GM18505 (cell line): Measurements from ENCODE around the gene SELPLG.
A peak's percentile ranks its signal among the peaks of the same experiment; 100 is the strongest.
"Not testable (repeated sequence)": the region's sequence is repeated elsewhere in the genome, so short reads cannot be mapped to it uniquely, and the experiment has no call there.

Experiments used
- ATAC-seq: cut with Tn5 transposase; IDR thresholded peaks from one replicate; pipeline ENCODE4 v1.9.1; 2021; ENCODE audit not compliant: unreplicated experiment
- POLR2A ChIP-seq: IDR thresholded peaks from 4 replicates; pipeline ENCODE4 v1.6.1; 2011; ENCODE audit warnings: borderline replicate concordance; ENCODE audit not compliant: insufficient read depth, insufficient read length; ENCODE audit errors: extremely low read depth

Gene SELPLG

GRCh38 chr12:108640802-108641445 is 7.2 kb upstream of the SELPLG start:
- ATAC-seq, result no peak
- TF ChIP-seq POLR2A, result no peak

DNA sequence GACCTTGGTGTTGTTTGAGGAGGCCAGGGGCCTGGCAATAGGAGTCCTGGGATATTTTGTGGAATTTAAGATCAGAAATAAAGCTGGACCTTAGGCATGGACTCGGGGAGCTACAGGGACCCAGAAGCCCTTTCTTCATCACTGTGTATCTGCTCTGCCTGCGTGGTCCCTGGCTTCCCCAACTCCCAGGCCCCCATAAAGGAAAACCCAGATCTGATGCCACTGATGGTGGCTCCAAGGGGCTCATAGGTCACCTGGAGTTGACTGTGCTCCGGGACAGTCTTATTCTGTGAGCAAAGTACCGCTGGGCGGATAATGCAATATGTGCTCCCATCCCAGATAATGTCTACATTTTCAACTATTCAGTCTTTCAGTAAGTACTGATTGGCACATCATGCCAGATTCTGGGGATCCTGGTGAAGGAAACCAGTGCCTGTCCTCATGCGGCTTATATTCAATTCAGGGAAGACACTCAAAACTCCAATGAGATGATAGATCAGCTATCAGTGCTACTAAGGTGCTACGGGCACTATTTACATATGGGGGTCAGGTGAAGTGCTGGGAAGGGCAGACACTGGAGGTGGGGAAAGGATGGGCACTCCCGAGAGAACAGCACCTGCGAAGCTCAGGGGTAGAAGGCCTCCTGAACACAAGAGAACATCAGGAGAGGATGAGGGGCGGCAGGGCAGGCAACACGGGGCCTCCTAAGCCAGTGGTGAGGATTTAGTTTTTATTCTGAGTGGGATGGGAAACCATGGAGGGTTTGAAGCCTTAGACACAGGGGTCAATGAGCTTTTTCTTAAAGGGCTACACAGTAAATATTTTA is 5.5 kb upstream of the SELPLG start:
- no peak for ATAC-seq
- TF ChIP-seq POLR2A, result peak; percentile 32

GRCh38 chr12:108638141-108638827 is 4.6 kb upstream of the SELPLG start:
- no peak for TF ChIP-seq POLR2A
- ATAC-seq, result no peak

GRCh38 chr12:108637222-108637971 is 3.7 kb upstream of the SELPLG start:
- TF ChIP-seq POLR2A, result peak; percentile 26
- no peak for ATAC-seq

DNA sequence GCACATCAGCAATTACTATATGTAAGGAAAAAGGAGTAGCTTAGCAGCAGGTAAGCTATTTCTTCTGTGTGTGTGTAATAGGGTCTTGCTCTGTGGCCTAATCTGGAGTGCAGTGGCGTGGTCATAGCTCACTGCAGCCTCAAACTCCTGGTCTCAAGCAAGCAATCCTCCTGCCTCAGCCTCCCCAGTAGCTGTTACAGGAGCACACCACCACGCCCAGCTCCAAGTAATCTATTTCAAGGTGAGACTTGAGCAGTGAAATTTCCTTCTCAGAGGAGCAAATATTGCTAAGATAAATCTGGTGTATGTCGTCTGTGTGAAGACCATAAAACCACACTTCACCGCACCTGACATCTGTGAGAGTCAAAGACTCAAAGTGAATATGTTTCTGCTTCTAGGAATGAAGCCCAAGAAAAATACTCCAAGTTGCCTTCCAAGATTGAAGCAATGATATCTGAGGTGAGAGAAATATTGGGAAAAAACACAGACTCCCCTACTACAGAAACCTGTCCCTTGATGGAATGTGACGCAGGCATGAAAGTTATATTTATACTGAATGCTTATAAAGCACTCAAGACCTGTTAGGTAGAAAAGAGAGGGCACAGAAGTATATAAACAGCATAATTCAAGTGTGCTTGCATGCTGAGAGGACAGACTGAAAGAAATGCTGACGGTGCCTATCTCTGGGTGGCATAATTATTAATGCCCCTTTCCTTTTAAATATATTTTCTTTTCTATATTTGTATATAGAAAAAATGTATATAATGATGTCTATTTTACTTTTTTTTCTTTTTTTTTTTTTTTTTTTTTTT is 2.5 kb upstream of the SELPLG start:
- no peak for ATAC-seq
- no peak for TF ChIP-seq POLR2A

DNA sequence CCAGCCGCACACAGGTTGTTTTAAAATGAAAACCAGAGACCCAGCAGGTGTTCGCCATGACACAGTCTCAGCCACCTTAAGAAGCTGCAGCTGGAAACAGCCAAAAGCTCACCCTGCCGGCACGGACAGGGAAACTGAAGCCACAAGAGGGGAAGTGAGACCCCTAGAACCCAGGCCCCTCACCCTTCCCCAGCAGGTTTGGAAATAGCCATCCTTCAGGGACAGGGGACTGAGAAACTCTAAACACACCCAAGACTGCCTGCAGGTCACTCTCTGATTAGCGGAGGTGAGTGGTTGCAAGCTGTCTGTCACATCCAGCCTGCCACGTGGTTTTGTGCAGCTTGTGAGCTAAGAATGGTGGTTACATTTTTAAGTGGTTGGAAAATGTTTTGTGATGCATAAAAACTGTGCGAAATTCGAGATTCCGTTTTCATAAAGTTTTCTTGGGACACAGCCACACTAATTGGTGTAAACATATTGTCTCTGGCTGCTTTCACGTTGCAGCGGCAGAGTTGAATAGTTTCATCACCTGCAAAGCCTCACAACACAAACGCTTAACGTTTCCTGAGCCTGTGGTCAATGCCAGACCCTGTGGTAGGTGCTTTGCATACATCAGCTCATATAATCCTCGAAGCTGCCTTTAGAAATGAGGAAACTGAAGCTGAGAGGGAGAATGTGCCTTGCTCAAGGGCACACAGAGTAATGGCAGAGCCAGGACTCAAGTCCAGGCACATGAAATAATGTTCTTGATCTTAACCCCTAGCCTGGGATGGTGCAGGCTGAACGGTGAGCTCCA is 1.7 kb upstream of the SELPLG start:
- peak; percentile 40 for ATAC-seq

GRCh38 chr12:108634341-108634751 is 652 bp upstream of the SELPLG start:
- ATAC-seq, result no peak

More for the DNA sequence above, 1.7 kb upstream of the SELPLG start:
- TF ChIP-seq POLR2A, result peak; percentile 93

GRCh38 chr12:108633081-108633533 is 587 bp downstream of the SELPLG start:
- TF ChIP-seq POLR2A, result no peak
- ATAC-seq, result no peak

More at GRCh38 chr12:108634341-108634751, 652 bp upstream of the SELPLG start:
- peak; percentile 32 for TF ChIP-seq POLR2A

- ATAC-seq, result not testable (repeated sequence)
Measured at GRCh38 chr12:108631261-108631660, 2.4 kb downstream of the SELPLG start.

DNA sequence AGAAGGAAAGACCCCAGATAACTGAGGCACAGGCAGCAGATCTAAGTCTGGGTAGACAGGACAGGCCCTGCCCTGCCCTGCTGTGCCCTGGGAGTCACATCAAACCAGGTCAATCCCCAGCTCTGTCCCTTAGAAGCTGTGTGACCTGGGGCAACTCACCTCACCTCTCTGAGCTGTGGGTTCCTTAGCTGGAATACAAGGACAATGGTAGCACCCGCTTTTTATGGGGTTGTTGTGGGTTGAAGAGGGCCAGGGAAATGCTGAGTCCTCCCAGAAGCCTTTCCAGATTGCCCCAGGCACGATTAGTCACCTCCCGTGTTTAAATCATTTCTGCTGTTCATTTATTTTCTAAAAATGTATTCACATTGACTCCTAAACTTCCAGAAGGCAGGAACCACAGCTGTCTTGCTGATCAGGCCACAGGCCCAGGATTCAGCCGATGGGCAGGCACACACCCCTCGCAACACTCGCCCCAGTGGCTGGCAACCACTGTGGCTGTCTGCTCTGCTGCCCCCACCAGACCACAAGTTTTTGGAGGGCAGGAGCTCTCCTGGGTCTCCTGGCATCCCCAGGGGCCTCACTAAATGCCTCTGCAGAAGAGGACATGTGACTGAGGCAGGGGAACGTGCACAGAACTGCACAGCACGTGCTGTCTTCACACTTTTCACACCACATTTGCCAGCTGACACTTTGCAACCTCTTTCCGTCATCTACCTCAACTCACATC is 3.0 kb downstream of the SELPLG start:
- ATAC-seq, result no peak
- no peak for TF ChIP-seq POLR2A
